Liver (tissue), 3 donors: ENCODE data around the gene EIF3D.

Source experiments
- CTCF ChIP-seq: fragments of 150-350 bp; IDR thresholded peaks from 2 replicates; pipeline ENCODE4 v1.5.1; 2017; ENCODE audit warnings: improper control_type of control experiment, low read depth, low read length; ENCODE audit not compliant: missing input control
- GABPA ChIP-seq, 2 donors: IDR thresholded peaks in 1 of 2; conservative IDR thresholded peaks in 1 of 2; 2 replicates each; pipeline ENCODE4 v1.6.1; 2016; ENCODE audit warnings: antibody characterized with exemption in 2 of 2, mild to moderate bottlenecking in 1 of 2, moderate library complexity in 1 of 2
- RAD21 ChIP-seq, 2 donors: IDR thresholded peaks; 2 replicates each; pipeline ENCODE4 v1.6.1; 2016; ENCODE audit warnings: antibody characterized with exemption in 2 of 2, mild to moderate bottlenecking in 2 of 2
- REST ChIP-seq: IDR thresholded peaks from 2 replicates; pipeline ENCODE4 v1.6.1; 2016; ENCODE audit warnings: antibody characterized with exemption, mild to moderate bottlenecking
- TAF1 ChIP-seq: conservative IDR thresholded peaks from 2 replicates; pipeline ENCODE4 v1.6.1; 2016; ENCODE audit warnings: antibody characterized with exemption, mild to moderate bottlenecking
- YY1 ChIP-seq: IDR thresholded peaks from 2 replicates; pipeline ENCODE4 v1.6.1; 2016; ENCODE audit warnings: antibody characterized with exemption, mild to moderate bottlenecking
- donor health status: healthy.
- donor health status: healthy.

GRCh38 chr22:36506637-36507517 is 22.1 kb downstream of the EIF3D start, which contains the start of gene FOXRED2:
- no peak for TF ChIP-seq GABPA (IDR thresholded peaks at IDR 0.05 in 1 of 2, conservative IDR thresholded peaks at IDR 0.05 in 1 of 2)
- TF ChIP-seq CTCF = no peak
- TF ChIP-seq REST = no peak
- TF ChIP-seq RAD21 (IDR thresholded peaks at IDR 0.05) = no peak
- no peak for TF ChIP-seq YY1
- TF ChIP-seq TAF1 = no peak
